Kidney epithelial cell (primary cell): Measurements from ENCODE around the gene ELOVL2. TPM values are rescaled to one million over a fixed set of nuclear protein-coding genes. Genes with fewer than 3 reads are reported as not detected.

ENCODE experiments used
- DNase-seq: peaks from one replicate; pipeline ENCODE4 v3.0.0-alpha.2; 2010; ENCODE audit warnings: low read depth
- H3K27me3 ChIP-seq: 2 replicates; pipeline ENCODE4 v1.6.0; 2011; ENCODE audit warnings: low read length; ENCODE audit not compliant: control insufficient read depth, insufficient read depth
- H3K36me3 ChIP-seq: 2 replicates; pipeline ENCODE4 v1.5.1; 2011; ENCODE audit warnings: low read length; ENCODE audit not compliant: control insufficient read depth, insufficient read depth
- H3K4me3 ChIP-seq: 2 replicates; pipeline ENCODE4 v1.5.1; 2011; ENCODE audit warnings: low read depth, mild to moderate bottlenecking, control low read depth, low read length
- total RNA-seq: library from RNA; depleted of rRNA; stranded (reverse); fragments of >200 nt; gene quantifications from 2 replicates; pipeline ENCODE4 v1.2.3, GENCODE V29; 2015
- TF ChIP-seq, protein P1 (sequence below): IDR thresholded peaks from 2 replicates; pipeline ENCODE4 v1.5.1; 2011; ENCODE audit warnings: mild to moderate bottlenecking, moderate library complexity, low read length, control low read depth, inconsistent platforms; ENCODE audit not compliant: insufficient read depth, poor library complexity, severe bottlenecking

Gene ELOVL2
- total RNA-seq, 1 donor from 2014 or later, result 0.84 TPM

DNA sequence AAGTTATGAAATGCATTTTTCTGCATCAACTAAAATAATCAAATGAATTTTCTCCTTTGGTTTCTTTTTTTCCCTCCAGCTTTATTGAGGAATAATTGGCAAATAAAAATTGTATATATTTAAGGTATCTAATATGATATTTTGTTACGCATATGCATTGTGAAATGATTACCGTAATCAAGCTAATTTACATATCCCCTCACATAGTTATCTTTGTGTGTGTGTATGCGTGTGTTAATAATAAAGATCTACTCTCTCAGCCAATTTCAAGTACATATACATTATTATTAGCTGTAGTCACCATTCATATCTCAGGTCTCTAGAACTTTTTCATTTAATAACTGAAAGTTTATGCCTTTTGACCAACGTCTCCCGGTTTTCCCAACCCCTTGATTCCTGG is 96.1 kb downstream of the ELOVL2 start:
- H3K36me3 ChIP-seq, result no peaks in the 10 kb centered on the region
- no peaks in the 10 kb centered on the region for H3K27me3 ChIP-seq
- H3K4me3 ChIP-seq, result no peak overlapping the region
- no peak for DNase-seq
- TF ChIP-seq, protein P1, sequence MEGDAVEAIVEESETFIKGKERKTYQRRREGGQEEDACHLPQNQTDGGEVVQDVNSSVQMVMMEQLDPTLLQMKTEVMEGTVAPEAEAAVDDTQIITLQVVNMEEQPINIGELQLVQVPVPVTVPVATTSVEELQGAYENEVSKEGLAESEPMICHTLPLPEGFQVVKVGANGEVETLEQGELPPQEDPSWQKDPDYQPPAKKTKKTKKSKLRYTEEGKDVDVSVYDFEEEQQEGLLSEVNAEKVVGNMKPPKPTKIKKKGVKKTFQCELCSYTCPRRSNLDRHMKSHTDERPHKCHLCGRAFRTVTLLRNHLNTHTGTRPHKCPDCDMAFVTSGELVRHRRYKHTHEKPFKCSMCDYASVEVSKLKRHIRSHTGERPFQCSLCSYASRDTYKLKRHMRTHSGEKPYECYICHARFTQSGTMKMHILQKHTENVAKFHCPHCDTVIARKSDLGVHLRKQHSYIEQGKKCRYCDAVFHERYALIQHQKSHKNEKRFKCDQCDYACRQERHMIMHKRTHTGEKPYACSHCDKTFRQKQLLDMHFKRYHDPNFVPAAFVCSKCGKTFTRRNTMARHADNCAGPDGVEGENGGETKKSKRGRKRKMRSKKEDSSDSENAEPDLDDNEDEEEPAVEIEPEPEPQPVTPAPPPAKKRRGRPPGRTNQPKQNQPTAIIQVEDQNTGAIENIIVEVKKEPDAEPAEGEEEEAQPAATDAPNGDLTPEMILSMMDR, result no peak

GRCh38 chr6:10945845-10946244 is 98.3 kb downstream of the ELOVL2 start:
- H3K27me3 ChIP-seq, result no peaks in the 10 kb centered on the region
- TF ChIP-seq, protein P1, result no peak
- H3K4me3 ChIP-seq, result no peak overlapping the region
- H3K36me3 ChIP-seq, result no peaks in the 10 kb centered on the region
- no peak for DNase-seq

DNA sequence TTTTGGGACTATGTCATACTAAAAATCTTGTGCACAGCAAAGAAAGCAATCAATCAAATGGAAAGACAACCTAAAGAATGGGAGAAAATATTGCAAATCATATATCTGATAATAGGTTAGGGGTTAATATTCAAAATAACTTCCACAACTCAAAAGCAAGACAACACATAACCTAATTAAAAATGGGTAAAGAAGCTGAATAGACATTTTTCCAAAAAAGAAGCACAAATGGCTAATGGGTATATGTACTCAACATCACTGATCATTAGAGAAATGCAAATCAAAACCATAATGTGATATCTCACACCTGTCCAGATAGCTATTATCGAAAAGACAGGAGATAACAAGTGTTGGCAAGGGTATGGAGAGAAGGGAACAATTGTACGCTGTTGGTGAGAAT is 104.3 kb downstream of the ELOVL2 start:
- DNase-seq, result no peak
- TF ChIP-seq, protein P1, result no peak
- no peak overlapping the region for H3K4me3 ChIP-seq
- no peaks in the 10 kb centered on the region for H3K36me3 ChIP-seq
- no peaks in the 10 kb centered on the region for H3K27me3 ChIP-seq

GRCh38 chr6:10933126-10933525 is 111.0 kb downstream of the ELOVL2 start:
- no peaks in the 10 kb centered on the region for H3K27me3 ChIP-seq
- no peak overlapping the region for H3K4me3 ChIP-seq

More at GRCh38 chr6:10933126-10933525, 111.0 kb downstream of the ELOVL2 start:
- no peak for DNase-seq
- TF ChIP-seq, protein P1, result no peak
- no peaks in the 10 kb centered on the region for H3K36me3 ChIP-seq

Other genes starting within 250 kb of the ELOVL2 start
- gene MAK, start 205.8 kb downstream of the ELOVL2 start, total RNA-seq, result 0.14 and 0.17 TPM in 2 replicates
- gene GCM2, start 162.3 kb downstream of the ELOVL2 start, total RNA-seq, result not detected in 2 replicates
- gene SYCP2L, start 157.3 kb downstream of the ELOVL2 start, total RNA-seq, result 0.71 and 2.5 TPM in 2 replicates
- gene SMIM13, start 49.5 kb upstream of the ELOVL2 start, total RNA-seq, result 15.6 and 18.5 TPM in 2 replicates
- not detected in 2 replicates for gene ERVFRD-1, start 67.4 kb upstream of the ELOVL2 start, total RNA-seq
- gene NEDD9, start 188.4 kb upstream of the ELOVL2 start, total RNA-seq, result 48.3 and 53.5 TPM in 2 replicates